Left lung (tissue), 10 donors: ENCODE measurements around the gene SLC27A4. TPM values are rescaled to one million over a fixed set of nuclear protein-coding genes. Genes with fewer than 3 reads are reported as not detected.

Experiments
- ATAC-seq: fragments of 200-7000 bp; cut with Tn5 transposase; one replicate; pipeline ENCODE4 v1.9.1; 2020; ENCODE audit warnings: moderate library complexity
- DNase-seq, 4 donors: peaks; one replicate each; pipeline ENCODE4 v3.0.0-alpha.2; 2013 to 2020
- H3K27ac ChIP-seq, 2 donors: fragments of 200-600 bp; sonication (generic) in 1 of 2; one replicate each; pipeline versions ENCODE4 v1.5.0 to v1.8.0; 2020 to 2021
- H3K27me3 ChIP-seq, 2 donors: fragments of 200-600 bp; sonication (generic) in 1 of 2; one replicate each; pipeline versions ENCODE4 v1.5.0 to v1.8.0; 2020 to 2021
- H3K36me3 ChIP-seq, 2 donors: fragments of 200-600 bp; sonication (generic) in 1 of 2; one replicate each; pipeline versions ENCODE4 v1.5.0 to v1.8.0; 2020 to 2021
- H3K4me1 ChIP-seq, 2 donors: fragments of 200-600 bp; one replicate each; pipeline ENCODE4 v1.8.0; 2021
- H3K4me3 ChIP-seq, 2 donors: fragments of 200-600 bp; sonication (generic) in 1 of 2; one replicate each; pipeline versions ENCODE4 v1.5.0 to v1.8.0; 2020 to 2021; ENCODE audit warnings: mild to moderate bottlenecking in 1 of 2
- H3K9me3 ChIP-seq, 2 donors: fragments of 200-600 bp; sonication (generic) in 1 of 2; one replicate each; pipeline versions ENCODE4 v1.5.0 to v1.8.0; 2020 to 2021
- intact Hi-C, 2 donors: fragments of 100-400 bp; cut with DNase I; formaldehyde crosslinking; loops; one replicate each; pipeline versions ENCODE4 v1.11.2 to v1.14.2; 2022
- polyA plus RNA-seq, 6 donors: library from polyadenylated mRNA; unstranded; fragments of 120-200 nt; gene quantifications; one replicate each; pipeline ENCODE4 v1.2.1, GENCODE V29; 2013; ENCODE audit not compliant: insufficient read length in 6 of 6
- total RNA-seq, 2 donors: library from RNA; stranded (reverse); fragmentation: NEBNext Ultra II Directional; extraction: Animal tissue kit (Norgen Biotek cat#: 25700); gene quantifications; one replicate each; pipeline ENCODE4 v1.2.1, GENCODE V29; 2021
- TF ChIP-seq, protein P1 (sequence below), 2 donors: fragments of 200-600 bp; sonication (generic) in 1 of 2; IDR thresholded peaks; one replicate each; pipeline versions ENCODE4 v1.5.0 to v1.8.0; 2021; ENCODE audit warnings: antibody characterized with exemption in 2 of 2
- donor health status: DM: no; HTN: yes; CAD: no.
- donor health status: DM: no; HTN: no; CAD: no.

The SLC27A4 gene
- total and polyA plus RNA-seq, 8 donors: 7.6 to 33.7 (median 12.1) TPM

DNA sequence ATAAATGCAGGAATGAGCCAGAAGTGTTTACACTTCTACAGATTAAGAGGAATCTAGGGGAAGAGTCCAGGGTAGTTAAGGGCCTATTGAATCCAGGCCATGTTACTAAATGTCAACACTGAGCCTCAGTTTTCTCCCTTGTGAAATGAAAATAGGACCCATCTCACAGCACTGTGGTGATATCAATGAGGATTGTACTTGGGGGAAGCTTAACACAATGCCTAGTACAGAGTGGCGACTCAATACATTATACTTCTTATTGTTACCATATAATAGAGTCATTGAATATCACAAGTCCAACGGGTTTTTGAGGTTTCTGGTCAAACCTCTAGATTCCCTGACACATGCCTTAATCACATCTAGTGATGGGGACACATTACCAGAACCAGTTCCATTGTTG lies 22.7 kb upstream of the SLC27A4 start:
- Histone ChIP-seq H3K4me3 (no peak overlapping the region), H3K27me3 (no peaks in the 10 kb centered on the region), H3K27ac (no peak overlapping the region), H3K9me3 (no peaks in the 10 kb centered on the region), H3K4me1 (peaks cover 7 to 12% of the 10 kb centered on the region in 2 donors), H3K36me3 (peaks cover 0 to 74% of the 10 kb centered on the region in 2 donors)
- intact Hi-C loops: no loop called here
- DNase-seq: no peak
- no peak for ATAC-seq
- TF ChIP-seq, protein P1, sequence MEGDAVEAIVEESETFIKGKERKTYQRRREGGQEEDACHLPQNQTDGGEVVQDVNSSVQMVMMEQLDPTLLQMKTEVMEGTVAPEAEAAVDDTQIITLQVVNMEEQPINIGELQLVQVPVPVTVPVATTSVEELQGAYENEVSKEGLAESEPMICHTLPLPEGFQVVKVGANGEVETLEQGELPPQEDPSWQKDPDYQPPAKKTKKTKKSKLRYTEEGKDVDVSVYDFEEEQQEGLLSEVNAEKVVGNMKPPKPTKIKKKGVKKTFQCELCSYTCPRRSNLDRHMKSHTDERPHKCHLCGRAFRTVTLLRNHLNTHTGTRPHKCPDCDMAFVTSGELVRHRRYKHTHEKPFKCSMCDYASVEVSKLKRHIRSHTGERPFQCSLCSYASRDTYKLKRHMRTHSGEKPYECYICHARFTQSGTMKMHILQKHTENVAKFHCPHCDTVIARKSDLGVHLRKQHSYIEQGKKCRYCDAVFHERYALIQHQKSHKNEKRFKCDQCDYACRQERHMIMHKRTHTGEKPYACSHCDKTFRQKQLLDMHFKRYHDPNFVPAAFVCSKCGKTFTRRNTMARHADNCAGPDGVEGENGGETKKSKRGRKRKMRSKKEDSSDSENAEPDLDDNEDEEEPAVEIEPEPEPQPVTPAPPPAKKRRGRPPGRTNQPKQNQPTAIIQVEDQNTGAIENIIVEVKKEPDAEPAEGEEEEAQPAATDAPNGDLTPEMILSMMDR (IDR thresholded peaks at IDR 0.05): no peak

- intact Hi-C loops: no loop called here
- Histone ChIP-seq H3K4me1 (peaks cover 18 to 30% of the 10 kb centered on the region in 2 donors), H3K4me3 (peak overlapping the region; percentile 98 to 100), H3K36me3 (peaks cover 0 to 50% of the 10 kb centered on the region in 2 donors), H3K27ac (no peak overlapping the region), H3K27me3 (no peaks in the 10 kb centered on the region), H3K9me3 (no peaks in the 10 kb centered on the region)
- DNase-seq: no peak
- ATAC-seq: no peak
- TF ChIP-seq, protein P1 (IDR thresholded peaks at IDR 0.05): no peak
Observed at GRCh38 chr9:128321343-128321742, 19.0 kb upstream of the SLC27A4 start.

GRCh38 chr9:128321879-128322403 lies 18.4 kb upstream of the SLC27A4 start:
- Histone ChIP-seq H3K9me3 (no peaks in the 10 kb centered on the region), H3K36me3 (peaks cover 0 to 50% of the 10 kb centered on the region in 2 donors), H3K4me1 (peaks cover 18 to 30% of the 10 kb centered on the region in 2 donors), H3K27me3 (no peaks in the 10 kb centered on the region), H3K27ac (peak overlapping the region; percentile 90 to 95), H3K4me3 (peak overlapping the region; percentile 98 to 100)
- ATAC-seq (peak; percentile 14), DNase-seq (no peak)
- TF ChIP-seq, protein P1 (IDR thresholded peaks at IDR 0.05): no peak
- intact Hi-C loops: no loop called here

DNA sequence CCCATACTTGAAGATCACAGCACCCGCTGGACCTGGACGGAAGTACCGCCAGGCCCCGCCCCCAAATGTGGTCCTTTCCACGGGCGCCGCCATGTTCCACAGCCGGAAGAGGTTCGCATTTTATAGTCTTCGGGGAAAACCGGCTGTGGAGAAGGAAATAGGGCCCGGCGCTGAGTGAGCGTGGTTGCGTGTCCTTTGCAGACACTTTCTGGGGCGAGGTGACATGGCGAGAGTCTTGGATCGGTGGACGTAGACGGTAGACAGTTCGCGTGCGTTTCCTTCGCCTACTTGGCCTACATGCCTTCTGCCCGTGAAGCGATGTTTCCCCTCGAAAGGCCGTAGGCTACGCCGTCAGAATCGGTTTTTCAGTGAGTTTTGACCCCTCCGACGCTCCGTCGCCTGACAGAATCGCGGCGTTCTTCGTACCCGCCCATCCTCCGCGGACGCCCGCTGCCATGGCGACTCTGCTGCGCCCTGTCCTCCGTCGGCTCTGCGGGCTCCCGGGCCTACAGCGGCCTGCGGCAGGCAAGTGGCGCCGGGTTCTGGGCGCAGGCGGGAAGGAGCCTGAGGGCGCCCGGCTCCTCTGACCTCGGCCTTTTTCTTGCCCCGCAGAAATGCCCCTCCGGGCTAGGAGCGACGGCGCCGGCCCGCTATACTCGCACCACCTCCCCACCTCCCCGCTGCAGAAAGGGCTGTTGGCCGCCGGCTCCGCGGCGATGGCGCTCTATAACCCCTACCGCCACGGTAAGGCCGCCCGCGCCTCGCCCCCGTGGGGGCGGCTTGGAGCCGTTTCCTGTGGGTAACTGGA lies 17.7 kb upstream of the SLC27A4 start, which contains the start of the genes COQ4 and TRUB2:
Gene COQ4 (plus strand): TSS at position 436 of the 808 bp plus-strand sequence. CDS start 20 bp downstream, at position 456.
Gene TRUB2 (minus strand): TSS at position 44 of the 808 bp plus-strand sequence. CDS start 39 bp downstream, at position 5.
- DNase-seq (peak; percentile 93 to 98 (median 96)), ATAC-seq (peak; percentile 98)
- no peaks in the 10 kb centered on the region for H3K9me3 ChIP-seq
- TF ChIP-seq, protein P1 (IDR thresholded peaks at IDR 0.05): no peak
- intact Hi-C loops: no loop called here
- peaks cover 0 to 49% of the 10 kb centered on the region in 2 donors for H3K36me3 ChIP-seq
- H3K27ac ChIP-seq: peak within 1 kb of the TSS; percentile 90 to 95
- peaks cover 18 to 30% of the 10 kb centered on the region in 2 donors for H3K4me1 ChIP-seq
- no peaks in the 10 kb centered on the region for H3K27me3 ChIP-seq
- H3K4me3 ChIP-seq: peak within 1 kb of the TSS; percentile 98 to 100

DNA sequence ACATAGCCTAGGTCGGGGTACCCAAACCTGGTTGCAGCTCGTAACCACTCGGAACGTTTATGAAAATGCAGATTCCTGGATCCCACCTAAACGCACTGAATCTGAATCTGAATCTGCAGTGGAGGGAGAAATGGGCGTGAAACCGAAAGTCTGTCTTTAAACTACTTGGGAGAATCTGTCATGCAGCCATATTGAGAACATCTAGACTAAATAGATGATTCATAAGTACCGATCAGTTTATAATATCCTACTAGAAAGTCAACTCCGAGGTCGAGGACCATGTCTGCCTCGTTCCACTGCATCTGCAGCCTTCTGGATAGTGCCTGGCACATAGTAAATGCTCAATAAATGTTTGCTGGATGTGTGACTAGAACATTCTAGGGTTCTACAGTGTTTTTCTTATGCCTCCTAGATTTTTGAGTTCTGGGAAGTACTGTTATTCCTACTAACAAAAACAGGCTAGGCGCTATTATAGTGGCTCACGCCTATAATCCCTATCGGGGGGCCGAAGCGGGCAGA lies 17.1 kb upstream of the SLC27A4 start:
- Histone ChIP-seq H3K4me1 (peaks cover 18 to 30% of the 10 kb centered on the region in 2 donors), H3K9me3 (no peaks in the 10 kb centered on the region), H3K36me3 (peaks cover 0 to 52% of the 10 kb centered on the region in 2 donors), H3K4me3 (peak overlapping the region; percentile 98 to 100), H3K27me3 (no peaks in the 10 kb centered on the region), H3K27ac (peak overlapping the region; percentile 90 to 95)
- TF ChIP-seq, protein P1 (IDR thresholded peaks at IDR 0.05): no peak
- DNase-seq (no peak), ATAC-seq (no peak)
- intact Hi-C loops: no loop called here
